ENCODE results near the gene GEMIN7. TPM values are rescaled to one million over a fixed set of nuclear protein-coding genes. Genes with fewer than 3 reads are reported as not detected.

GEMIN7 gene, protein sequence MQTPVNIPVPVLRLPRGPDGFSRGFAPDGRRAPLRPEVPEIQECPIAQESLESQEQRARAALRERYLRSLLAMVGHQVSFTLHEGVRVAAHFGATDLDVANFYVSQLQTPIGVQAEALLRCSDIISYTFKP
- total RNA-seq (ENCODE audit: unreplicated experiment): 30.8 TPM
- long read RNA-seq, transcript GEMIN7-202 (2 exons, 716 nt): minor isoform, 7 of 27 reads
- long read RNA-seq, transcript GEMIN7-201 (3 exons, 1,657 nt): major isoform, 8 of 27 reads
- long read RNA-seq, partial matches to known transcripts: 3 of 27 reads
- long read RNA-seq, other reads (novel, unspliced or antisense): 2 of 27 reads

- Mint-ChIP-seq H3K4me3 (ENCODE audit: unreplicated experiment) (peak within 1 kb of the TSS; percentile 99), H3K36me3 (ENCODE audit: low read depth, unreplicated experiment) (peaks cover 6% of the 10 kb centered on the region), H3K27me3 (ENCODE audit: unreplicated experiment) (peaks cover 13% of the 10 kb centered on the region), H3K27ac (ENCODE audit: unreplicated experiment) (peak within 1 kb of the TSS; percentile 67), H3K9me3 (ENCODE audit: unreplicated experiment) (no peaks in the 10 kb centered on the region), H3K4me1 (ENCODE audit: unreplicated experiment) (peaks cover 13% of the 10 kb centered on the region)
- no peak for TF ChIP-seq CTCF (IDR thresholded peaks at IDR 0.05; ENCODE audit: unreplicated experiment)
- DNase-seq (ENCODE audit: low spot score): peak; percentile 84
These were observed at the start of gene GEMIN7 for GRCh38 chr19:45079063-45079910. TSS of gene GEMIN7 (plus strand) at chr19:45079260. CDS start at chr19:45090115, 10,855 bp downstream.

DNA sequence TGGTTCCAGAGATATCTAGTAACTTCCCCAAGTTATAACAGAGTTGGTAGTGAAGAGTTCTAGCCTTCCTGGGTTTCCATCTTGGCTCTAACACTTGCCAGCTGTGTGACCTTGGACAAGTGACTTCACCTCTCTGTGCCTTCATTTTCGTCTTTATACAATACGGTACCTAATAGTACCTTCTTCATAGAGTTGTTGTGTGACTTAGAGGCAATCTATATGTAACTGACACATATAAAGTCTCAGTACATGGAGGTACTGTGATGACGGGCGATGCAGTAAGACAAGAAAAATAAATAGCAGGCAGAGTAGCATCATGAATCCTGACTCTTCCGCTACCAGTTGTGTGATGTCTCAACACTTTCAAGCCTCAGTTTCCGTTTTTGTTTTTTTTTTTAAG is 48.2 kb upstream of the GEMIN7 start:
- Mint-ChIP-seq H3K4me3 (ENCODE audit: unreplicated experiment) (no peak overlapping the region), H3K27me3 (ENCODE audit: unreplicated experiment) (peaks cover 2% of the 10 kb centered on the region), H3K27ac (ENCODE audit: unreplicated experiment) (no peak overlapping the region), H3K4me1 (ENCODE audit: unreplicated experiment) (no peaks in the 10 kb centered on the region), H3K9me3 (ENCODE audit: unreplicated experiment) (no peaks in the 10 kb centered on the region), H3K36me3 (ENCODE audit: low read depth, unreplicated experiment) (peaks cover 23% of the 10 kb centered on the region)
- TF ChIP-seq CTCF (IDR thresholded peaks at IDR 0.05; ENCODE audit: unreplicated experiment): no peak
- no peak for DNase-seq (ENCODE audit: low spot score)

- Mint-ChIP-seq H3K36me3 (ENCODE audit: low read depth, unreplicated experiment) (peaks cover 20% of the 10 kb centered on the region), H3K27ac (ENCODE audit: unreplicated experiment) (no peak overlapping the region), H3K4me1 (ENCODE audit: unreplicated experiment) (no peaks in the 10 kb centered on the region), H3K4me3 (ENCODE audit: unreplicated experiment) (no peak overlapping the region), H3K9me3 (ENCODE audit: unreplicated experiment) (no peaks in the 10 kb centered on the region), H3K27me3 (ENCODE audit: unreplicated experiment) (peaks cover 2% of the 10 kb centered on the region)
- TF ChIP-seq CTCF (IDR thresholded peaks at IDR 0.05; ENCODE audit: unreplicated experiment): no peak
- DNase-seq (ENCODE audit: low spot score): no peak
These were observed 46.6 kb upstream of the GEMIN7 start for GRCh38 chr19:45032421-45032820.

DNA sequence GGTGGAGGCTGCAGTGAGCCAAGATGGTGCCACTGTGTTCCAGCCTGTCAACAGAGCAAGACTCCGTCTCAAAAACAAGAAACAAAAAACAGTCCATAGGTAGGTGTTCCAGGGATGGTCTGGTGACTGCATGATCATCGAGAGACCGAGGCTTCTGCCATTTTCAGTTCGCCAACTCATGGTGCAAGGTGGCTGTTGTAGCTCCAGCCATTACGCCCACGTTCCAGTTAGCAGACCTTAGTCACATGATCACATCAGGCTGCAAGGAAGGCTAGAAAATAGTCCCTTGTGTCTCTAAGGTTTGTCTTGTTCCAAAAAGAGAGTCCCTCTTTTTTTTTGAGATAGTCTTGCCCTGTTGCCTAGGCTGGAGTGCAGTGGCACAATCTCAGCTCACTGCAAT is 43.3 kb upstream of the GEMIN7 start:
- no peak overlapping the region for H3K27ac Mint-ChIP-seq (ENCODE audit: unreplicated experiment)
- peaks cover 7% of the 10 kb centered on the region for H3K27me3 Mint-ChIP-seq (ENCODE audit: unreplicated experiment)
- H3K4me1 Mint-ChIP-seq (ENCODE audit: unreplicated experiment): peaks cover 14% of the 10 kb centered on the region

More for the DNA sequence above, 43.3 kb upstream of the GEMIN7 start:
- no peak for DNase-seq (ENCODE audit: low spot score)
- Mint-ChIP-seq H3K36me3 (ENCODE audit: low read depth, unreplicated experiment) (peaks cover 22% of the 10 kb centered on the region), H3K4me3 (ENCODE audit: unreplicated experiment) (no peak overlapping the region), H3K9me3 (ENCODE audit: unreplicated experiment) (no peaks in the 10 kb centered on the region)
- TF ChIP-seq CTCF (IDR thresholded peaks at IDR 0.05; ENCODE audit: unreplicated experiment): no peak
